ENCODE results near the gene SCNN1A.

DNA sequence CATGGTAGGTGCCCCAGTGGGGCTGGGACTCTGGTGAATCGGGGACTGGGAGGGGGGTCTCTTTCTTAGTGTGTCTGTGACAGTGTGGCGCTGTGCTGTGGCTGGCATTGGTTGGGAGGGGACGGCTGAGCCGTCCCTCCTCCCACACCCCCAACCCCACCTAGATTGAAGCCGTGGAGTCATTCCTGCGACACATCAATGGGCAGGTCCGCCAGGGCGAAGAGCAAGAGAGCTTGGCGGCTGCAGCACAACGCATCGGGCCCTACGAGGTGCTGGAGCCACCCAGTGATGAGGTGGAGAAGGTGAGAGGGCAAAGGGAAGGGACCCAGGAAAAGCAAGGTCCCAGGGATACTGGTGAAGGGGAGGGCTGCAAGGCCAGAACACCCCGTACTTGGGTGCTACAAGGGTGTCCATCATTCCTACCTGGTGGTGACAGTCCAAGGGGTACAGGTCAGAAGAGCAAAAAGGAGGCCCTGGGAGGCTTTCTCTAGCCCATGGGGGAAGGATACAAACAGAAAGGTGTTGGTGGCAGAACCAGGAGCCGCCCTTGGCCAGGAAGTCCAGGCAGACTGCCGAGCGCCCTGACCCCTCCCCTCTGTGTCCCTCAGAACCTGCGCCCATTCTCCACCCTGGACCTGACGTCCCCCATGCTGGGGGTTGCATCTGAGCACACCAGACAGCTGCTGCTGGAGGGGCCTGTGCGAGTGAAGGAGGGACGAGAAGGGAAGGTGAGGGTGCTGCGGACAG, 57.5 kb downstream of the SCNN1A start:
- TF ChIP-seq, protein P1, sequence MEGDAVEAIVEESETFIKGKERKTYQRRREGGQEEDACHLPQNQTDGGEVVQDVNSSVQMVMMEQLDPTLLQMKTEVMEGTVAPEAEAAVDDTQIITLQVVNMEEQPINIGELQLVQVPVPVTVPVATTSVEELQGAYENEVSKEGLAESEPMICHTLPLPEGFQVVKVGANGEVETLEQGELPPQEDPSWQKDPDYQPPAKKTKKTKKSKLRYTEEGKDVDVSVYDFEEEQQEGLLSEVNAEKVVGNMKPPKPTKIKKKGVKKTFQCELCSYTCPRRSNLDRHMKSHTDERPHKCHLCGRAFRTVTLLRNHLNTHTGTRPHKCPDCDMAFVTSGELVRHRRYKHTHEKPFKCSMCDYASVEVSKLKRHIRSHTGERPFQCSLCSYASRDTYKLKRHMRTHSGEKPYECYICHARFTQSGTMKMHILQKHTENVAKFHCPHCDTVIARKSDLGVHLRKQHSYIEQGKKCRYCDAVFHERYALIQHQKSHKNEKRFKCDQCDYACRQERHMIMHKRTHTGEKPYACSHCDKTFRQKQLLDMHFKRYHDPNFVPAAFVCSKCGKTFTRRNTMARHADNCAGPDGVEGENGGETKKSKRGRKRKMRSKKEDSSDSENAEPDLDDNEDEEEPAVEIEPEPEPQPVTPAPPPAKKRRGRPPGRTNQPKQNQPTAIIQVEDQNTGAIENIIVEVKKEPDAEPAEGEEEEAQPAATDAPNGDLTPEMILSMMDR (IDR thresholded peaks at IDR 0.05), result no peak
- TF ChIP-seq POLR2AphosphoS5 (IDR thresholded peaks at IDR 0.05; ENCODE audit: low read depth, low read length) (no peak), SIN3A (IDR thresholded peaks at IDR 0.05; ENCODE audit: borderline replicate concordance, insufficient read depth, low read depth, low read length) (no peak), TCF7L2 (IDR thresholded peaks at IDR 0.05; ENCODE audit: low read depth, low read length) (no peak)
- TF ChIP-seq, protein P2, sequence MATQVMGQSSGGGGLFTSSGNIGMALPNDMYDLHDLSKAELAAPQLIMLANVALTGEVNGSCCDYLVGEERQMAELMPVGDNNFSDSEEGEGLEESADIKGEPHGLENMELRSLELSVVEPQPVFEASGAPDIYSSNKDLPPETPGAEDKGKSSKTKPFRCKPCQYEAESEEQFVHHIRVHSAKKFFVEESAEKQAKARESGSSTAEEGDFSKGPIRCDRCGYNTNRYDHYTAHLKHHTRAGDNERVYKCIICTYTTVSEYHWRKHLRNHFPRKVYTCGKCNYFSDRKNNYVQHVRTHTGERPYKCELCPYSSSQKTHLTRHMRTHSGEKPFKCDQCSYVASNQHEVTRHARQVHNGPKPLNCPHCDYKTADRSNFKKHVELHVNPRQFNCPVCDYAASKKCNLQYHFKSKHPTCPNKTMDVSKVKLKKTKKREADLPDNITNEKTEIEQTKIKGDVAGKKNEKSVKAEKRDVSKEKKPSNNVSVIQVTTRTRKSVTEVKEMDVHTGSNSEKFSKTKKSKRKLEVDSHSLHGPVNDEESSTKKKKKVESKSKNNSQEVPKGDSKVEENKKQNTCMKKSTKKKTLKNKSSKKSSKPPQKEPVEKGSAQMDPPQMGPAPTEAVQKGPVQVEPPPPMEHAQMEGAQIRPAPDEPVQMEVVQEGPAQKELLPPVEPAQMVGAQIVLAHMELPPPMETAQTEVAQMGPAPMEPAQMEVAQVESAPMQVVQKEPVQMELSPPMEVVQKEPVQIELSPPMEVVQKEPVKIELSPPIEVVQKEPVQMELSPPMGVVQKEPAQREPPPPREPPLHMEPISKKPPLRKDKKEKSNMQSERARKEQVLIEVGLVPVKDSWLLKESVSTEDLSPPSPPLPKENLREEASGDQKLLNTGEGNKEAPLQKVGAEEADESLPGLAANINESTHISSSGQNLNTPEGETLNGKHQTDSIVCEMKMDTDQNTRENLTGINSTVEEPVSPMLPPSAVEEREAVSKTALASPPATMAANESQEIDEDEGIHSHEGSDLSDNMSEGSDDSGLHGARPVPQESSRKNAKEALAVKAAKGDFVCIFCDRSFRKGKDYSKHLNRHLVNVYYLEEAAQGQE (IDR thresholded peaks at IDR 0.05; ENCODE audit: insufficient read depth in 1 of 2, low read depth in 2 of 2, low read length in 1 of 2), result no peak
